Spinal cord (tissue), 10 donors: ENCODE data around the gene CASS4. TPM values are rescaled to one million over a fixed set of nuclear protein-coding genes. Genes with fewer than 3 reads are reported as not detected.
"Not testable (repeated sequence)": the region's sequence is repeated elsewhere in the genome, so short reads cannot be mapped to it uniquely, and the experiment has no call there.

ENCODE experiments used
- DNase-seq, 6 donors: peaks; one replicate each; pipeline versions ENCODE4 v3.0.0 to v3.0.0-alpha.2; 2013 to 2015; ENCODE audit warnings: low spot score in 6 of 6, low read depth in 4 of 6
- H3K27ac ChIP-seq: one replicate; pipeline ENCODE4 v1.5.1; 2013; ENCODE audit warnings: low read depth, low read length, control low read depth
- H3K27me3 ChIP-seq: one replicate; pipeline ENCODE4 v1.6.1; 2013; ENCODE audit warnings: low read length; ENCODE audit not compliant: control insufficient read depth, insufficient read depth
- H3K36me3 ChIP-seq: one replicate; pipeline ENCODE4 v1.6.1; 2013; ENCODE audit warnings: low read length; ENCODE audit not compliant: control insufficient read depth, insufficient read depth
- H3K4me1 ChIP-seq: one replicate; pipeline ENCODE4 v1.6.1; 2013; ENCODE audit warnings: low read length; ENCODE audit not compliant: control insufficient read depth, insufficient read depth
- H3K4me3 ChIP-seq: one replicate; pipeline ENCODE4 v1.5.1; 2013; ENCODE audit warnings: low read depth, low read length, control low read depth
- H3K9me3 ChIP-seq: one replicate; pipeline ENCODE4 v1.6.1; 2013; ENCODE audit warnings: low read length; ENCODE audit not compliant: control insufficient read depth, insufficient read depth
- WGBS: methylation state at CpG from one replicate; pipeline ENCODE4 v1.1.5; 2013; ENCODE audit warnings: missing lambda C conversion rate; ENCODE audit not compliant: insufficient coverage; 5-methylcytosine and 5-hydroxymethylcytosine counted together
- polyA plus RNA-seq, 2 donors: library from polyadenylated mRNA; unstranded; fragments of 120-200 nt; gene quantifications; one replicate each; pipeline ENCODE4 v1.2.1, GENCODE V29; 2013; ENCODE audit not compliant: insufficient read length in 2 of 2
- total RNA-seq, 2 donors: library from RNA; depleted of rRNA in 1 of 2; stranded (reverse); fragments of 120-200 nt in 1 of 2; fragments of >200 nt in 1 of 2; gene quantifications; one replicate each; pipeline versions ENCODE4 v1.2.3 to v1.2.4, GENCODE V29; 2013 to 2014
- donor health status: healthy.

The CASS4 gene
- total and polyA plus RNA-seq, 4 donors = 0.74 to 1.5 (median 1.2) TPM

GRCh38 chr20:56390396-56390795 is 21.7 kb upstream of the CASS4 start:
- H3K4me1 ChIP-seq, H3K4me3 ChIP-seq, H3K9me3 ChIP-seq, H3K27ac ChIP-seq, H3K36me3 ChIP-seq, H3K27me3 ChIP-seq, DNase-seq: not testable (repeated sequence)
- WGBS = 80% methylated on average over 1 of the region's 9 CpGs

- no peaks in the 10 kb centered on the region for H3K4me1 ChIP-seq
- no peaks in the 10 kb centered on the region for H3K9me3 ChIP-seq
- H3K4me3 ChIP-seq = peak overlapping the region; percentile 87
- H3K27ac ChIP-seq = no peak overlapping the region
- H3K36me3 ChIP-seq = peaks cover 4% of the 10 kb centered on the region
- no peaks in the 10 kb centered on the region for H3K27me3 ChIP-seq
- 14% methylated on average over 8 of the region's 10 CpGs for WGBS
- no peak for DNase-seq
These were observed 21.0 kb upstream of the CASS4 start for GRCh38 chr20:56391037-56391436.

- Histone ChIP-seq H3K4me1 (no peaks in the 10 kb centered on the region), H3K27ac (peak overlapping the region; percentile 65), H3K36me3 (peaks cover 4% of the 10 kb centered on the region), H3K27me3 (no peaks in the 10 kb centered on the region), H3K4me3 (peak overlapping the region; percentile 87), H3K9me3 (no peaks in the 10 kb centered on the region)
- DNase-seq = no peak
- under 1% methylated on average over 28 of the region's 29 CpGs for WGBS
These were observed 20.4 kb upstream of the CASS4 start for GRCh38 chr20:56391596-56392131.

- Histone ChIP-seq H3K36me3 (peaks cover 4% of the 10 kb centered on the region), H3K4me3 (peak within 1 kb of the TSS; percentile 87), H3K27me3 (no peaks in the 10 kb centered on the region), H3K9me3 (no peaks in the 10 kb centered on the region), H3K4me1 (no peaks in the 10 kb centered on the region), H3K27ac (peak within 1 kb of the TSS; percentile 82)
- DNase-seq = peak; percentile 98 to 100 (median 98)
- WGBS = 0% methylated on average over 50 of the region's 53 CpGs
These were observed 19.8 kb upstream of the CASS4 start, which contains the start of the genes AURKA and CSTF1 for GRCh38 chr20:56392132-56392880. AURKA (minus strand) TSS chr20:56392215; CDS start chr20:56388197, 4,018 bp downstream. CSTF1 (plus strand) TSS chr20:56392645; CDS start chr20:56395553, 2,908 bp downstream.

- WGBS = 6% methylated on average over 10 of the region's 18 CpGs
- DNase-seq = no peak
- Histone ChIP-seq H3K9me3 (no peaks in the 10 kb centered on the region), H3K4me3 (peak overlapping the region; percentile 87), H3K27me3 (no peaks in the 10 kb centered on the region), H3K4me1 (no peaks in the 10 kb centered on the region), H3K27ac (peak overlapping the region; percentile 82), H3K36me3 (peaks cover 4% of the 10 kb centered on the region)
These were observed 19.1 kb upstream of the CASS4 start for GRCh38 chr20:56392881-56393482.

GRCh38 chr20:56393653-56394052 is 18.4 kb upstream of the CASS4 start:
- no peak for DNase-seq

GRCh38 chr20:56395166-56395565 is 16.9 kb upstream of the CASS4 start:
- H3K36me3 ChIP-seq = peaks cover 9% of the 10 kb centered on the region
- 90% methylated on average over 2 of the region's 4 CpGs for WGBS
- no peaks in the 10 kb centered on the region for H3K27me3 ChIP-seq
- no peaks in the 10 kb centered on the region for H3K4me1 ChIP-seq
- no peak overlapping the region for H3K4me3 ChIP-seq
- H3K27ac ChIP-seq = no peak overlapping the region
- no peak for DNase-seq
- no peaks in the 10 kb centered on the region for H3K9me3 ChIP-seq

More at GRCh38 chr20:56393653-56394052, 18.4 kb upstream of the CASS4 start:
- no peaks in the 10 kb centered on the region for H3K27me3 ChIP-seq
- no peak overlapping the region for H3K27ac ChIP-seq
- no peaks in the 10 kb centered on the region for H3K4me1 ChIP-seq
- peak overlapping the region; percentile 87 for H3K4me3 ChIP-seq
- H3K9me3 ChIP-seq = no peaks in the 10 kb centered on the region
- peaks cover 9% of the 10 kb centered on the region for H3K36me3 ChIP-seq
- WGBS = 61% methylated on average over 7 of the region's 8 CpGs

GRCh38 chr20:56400001-56400640 is 11.9 kb upstream of the CASS4 start:
- Histone ChIP-seq H3K4me3 (no peak overlapping the region), H3K27ac (no peak overlapping the region), H3K27me3 (no peaks in the 10 kb centered on the region), H3K4me1 (no peaks in the 10 kb centered on the region), H3K36me3 (peaks cover 32% of the 10 kb centered on the region), H3K9me3 (no peaks in the 10 kb centered on the region)
- DNase-seq = peak in 5 of 6 donors; percentile 33 to 85 (median 47)

GRCh38 chr20:56403465-56403864 is 8.6 kb upstream of the CASS4 start:
- Histone ChIP-seq H3K27ac (no peak overlapping the region), H3K27me3 (no peaks in the 10 kb centered on the region), H3K4me3 (no peak overlapping the region), H3K9me3 (no peaks in the 10 kb centered on the region), H3K4me1 (no peaks in the 10 kb centered on the region), H3K36me3 (peaks cover 44% of the 10 kb centered on the region)
- DNase-seq = no peak
- 95% methylated on average over 22 of the region's 26 CpGs for WGBS
